Hepatocyte (in vitro differentiated cells): ENCODE measurements around the gene PI4KA. TPM values are rescaled to one million over a fixed set of nuclear protein-coding genes. Genes with fewer than 3 reads are reported as not detected.

Experiments used
- DNase-seq: peaks from one replicate; pipeline ENCODE4 v3.0.0-alpha.2; 2016; ENCODE audit warnings: low spot score
- H2AFZ ChIP-seq: fragments of 200-600 bp; sonication (generic); 2 replicates; pipeline ENCODE4 v1.6.0; 2016; ENCODE audit warnings: antibody characterized with exemption, mild to moderate bottlenecking
- H3K27ac ChIP-seq: fragments of 200-600 bp; sonication (generic); 2 replicates; pipeline ENCODE4 v1.5.1; 2016; ENCODE audit warnings: mild to moderate bottlenecking
- H3K27me3 ChIP-seq: fragments of 200-600 bp; sonication (generic); 2 replicates; pipeline ENCODE4 v1.6.1; 2016
- H3K36me3 ChIP-seq: fragments of 200-600 bp; sonication (generic); replicated peaks from 2 replicates; pipeline ENCODE4 v1.5.1; 2016; ENCODE audit warnings: low read depth; ENCODE audit not compliant: insufficient read depth
- H3K4me1 ChIP-seq: fragments of 200-600 bp; sonication (generic); 2 replicates; pipeline ENCODE4 v1.5.1; 2016; ENCODE audit warnings: mild to moderate bottlenecking, moderate library complexity; ENCODE audit not compliant: insufficient read depth
- H3K4me2 ChIP-seq: fragments of 200-600 bp; sonication (generic); 2 replicates; pipeline ENCODE4 v1.6.0; 2016
- H3K4me3 ChIP-seq: fragments of 200-600 bp; sonication (generic); 2 replicates; pipeline ENCODE4 v1.5.1; 2016; ENCODE audit warnings: mild to moderate bottlenecking
- H3K79me2 ChIP-seq: fragments of 200-600 bp; sonication (generic); 2 replicates; pipeline ENCODE4 v1.6.0; 2017; ENCODE audit warnings: mild to moderate bottlenecking
- H3K9me2 ChIP-seq: fragments of 200-600 bp; sonication (generic); replicated peaks from 2 replicates; pipeline ENCODE4 v1.6.0; 2017; ENCODE audit warnings: mild to moderate bottlenecking; ENCODE audit not compliant: insufficient read depth
- H3K9me3 ChIP-seq: fragments of 200-600 bp; sonication (generic); 2 replicates; pipeline ENCODE4 v1.5.1; 2016; ENCODE audit warnings: low read depth, mild to moderate bottlenecking
- H4K20me1 ChIP-seq: fragments of 200-600 bp; sonication (generic); 2 replicates; pipeline ENCODE4 v1.6.0; 2016; ENCODE audit warnings: mild to moderate bottlenecking; ENCODE audit not compliant: insufficient read depth, poor library complexity, severe bottlenecking
- CTCF ChIP-seq: fragments of 200-600 bp; sonication (generic); IDR thresholded peaks from 2 replicates; pipeline ENCODE4 v1.5.1; 2016; ENCODE audit warnings: antibody characterized with exemption, mild to moderate bottlenecking; ENCODE audit not compliant: poor library complexity
- EZH2 ChIP-seq: fragments of 200-600 bp; sonication (generic); IDR thresholded peaks from 2 replicates; pipeline ENCODE4 v1.6.1; 2016; ENCODE audit warnings: antibody characterized with exemption, mild to moderate bottlenecking, borderline replicate concordance
- EZH2phosphoT487 ChIP-seq: fragments of 200-600 bp; sonication (generic); IDR thresholded peaks from one replicate; pipeline ENCODE4 v1.6.1; 2018; ENCODE audit warnings: antibody characterized with exemption, mild to moderate bottlenecking, low read depth, moderate library complexity; ENCODE audit not compliant: unreplicated experiment, severe bottlenecking
- WGBS: methylation state at CpG from one replicate; pipeline ENCODE4 v1.1.6; 2016; ENCODE audit warnings: low lambda C conversion rate; ENCODE audit errors: missing lambda C conversion rate; 5-methylcytosine and 5-hydroxymethylcytosine counted together
- polyA plus RNA-seq: library from polyadenylated mRNA; unstranded; fragments of >200 nt; fragmentation: Nextera tagmentation; extraction: Ambion mirVana; gene quantifications from 2 replicates; pipeline ENCODE4 v1.2.1, GENCODE V29; 2016
- total RNA-seq: library from RNA; depleted of rRNA; stranded (reverse); fragments of >200 nt; gene quantifications from 2 replicates; pipeline ENCODE4 v1.2.3, GENCODE V29; 2014

PI4KA gene
- total and polyA plus RNA-seq, 2 experiments from 2014 or later = 59.1 to 75.7 TPM

- TF ChIP-seq CTCF (peak; percentile 52), EZH2phosphoT487 (no peak)
Observed at GRCh38 chr22:20803696-20804324, 54.8 kb downstream of the PI4KA start.

GRCh38 chr22:20802922-20803553, 55.6 kb downstream of the PI4KA start:
- Histone ChIP-seq H3K79me2 (no peaks in the 10 kb centered on the region), H3K9me3 (no peaks in the 10 kb centered on the region), H3K27me3 (no peaks in the 10 kb centered on the region), H3K9me2 (no peaks in the 10 kb centered on the region), H3K4me3 (no peak overlapping the region), H3K36me3 (no peaks in the 10 kb centered on the region), H3K27ac (no peak overlapping the region), H3K4me2 (no peak overlapping the region), H3K4me1 (no peaks in the 10 kb centered on the region), H4K20me1 (no peaks in the 10 kb centered on the region), H2AFZ (no peak overlapping the region)
- no peak for DNase-seq
- TF ChIP-seq CTCF = no peak
- TF ChIP-seq EZH2phosphoT487 = no peak
- TF ChIP-seq EZH2 = no peak
- 96% methylated on average over 11 of the region's 11 CpGs for WGBS

More at GRCh38 chr22:20803696-20804324, 54.8 kb downstream of the PI4KA start:
- no peaks in the 10 kb centered on the region for H3K9me3 ChIP-seq
- H3K27me3 ChIP-seq = no peaks in the 10 kb centered on the region
- no peak overlapping the region for H3K4me3 ChIP-seq
- H4K20me1 ChIP-seq = no peaks in the 10 kb centered on the region
- 78% methylated on average over 11 of the region's 11 CpGs for WGBS
- no peak overlapping the region for H2AFZ ChIP-seq
- H3K36me3 ChIP-seq = no peaks in the 10 kb centered on the region
- no peak overlapping the region for H3K27ac ChIP-seq
- H3K79me2 ChIP-seq = no peaks in the 10 kb centered on the region
- peak; percentile 60 for DNase-seq
- no peaks in the 10 kb centered on the region for H3K4me1 ChIP-seq
- H3K9me2 ChIP-seq = no peaks in the 10 kb centered on the region
- H3K4me2 ChIP-seq = no peak overlapping the region

GRCh38 chr22:20802452-20802851, 56.2 kb downstream of the PI4KA start:
- no peak for TF ChIP-seq EZH2
- TF ChIP-seq EZH2phosphoT487 = no peak
- no peak for TF ChIP-seq CTCF
- no peak overlapping the region for H3K4me3 ChIP-seq
- no peaks in the 10 kb centered on the region for H3K27me3 ChIP-seq
- H3K4me2 ChIP-seq = no peak overlapping the region
- H3K79me2 ChIP-seq = no peaks in the 10 kb centered on the region
- H3K36me3 ChIP-seq = no peaks in the 10 kb centered on the region
- H3K9me2 ChIP-seq = no peaks in the 10 kb centered on the region
- no peak for DNase-seq
- no peaks in the 10 kb centered on the region for H3K4me1 ChIP-seq
- H4K20me1 ChIP-seq = no peaks in the 10 kb centered on the region
- no peak overlapping the region for H3K27ac ChIP-seq
- no peaks in the 10 kb centered on the region for H3K9me3 ChIP-seq
- H2AFZ ChIP-seq = no peak overlapping the region
- 91% methylated on average over 6 of the region's 6 CpGs for WGBS
